ENCODE data around the gene GAP43.

Gene GAP43

GRCh38 chr3:115660646-115661337, 37.5 kb downstream of the GAP43 start:
- no peak for DNase-seq (ENCODE audit: low read depth in 3 of 3, low spot score in 1 of 3)

- DNase-seq (ENCODE audit: low read depth in 3 of 3, low spot score in 1 of 3): no peak
Observed at GRCh38 chr3:115662356-115662755, 39.0 kb downstream of the GAP43 start.

GRCh38 chr3:115663414-115663813, 40.1 kb downstream of the GAP43 start:
- DNase-seq (ENCODE audit: low read depth in 3 of 3, low spot score in 1 of 3): no peak

GRCh38 chr3:115666081-115666480, 42.8 kb downstream of the GAP43 start:
- DNase-seq (ENCODE audit: low read depth in 3 of 3, low spot score in 1 of 3): no peak

GRCh38 chr3:115666920-115667737, 43.8 kb downstream of the GAP43 start:
- DNase-seq (ENCODE audit: low read depth in 3 of 3, low spot score in 1 of 3): no peak

- DNase-seq (ENCODE audit: low read depth in 3 of 3, low spot score in 1 of 3): no peak
Observed at GRCh38 chr3:115667738-115668065, 44.4 kb downstream of the GAP43 start.

GRCh38 chr3:115670911-115671310, 47.6 kb downstream of the GAP43 start:
- DNase-seq (ENCODE audit: low read depth in 3 of 3, low spot score in 1 of 3): no peak

- DNase-seq (ENCODE audit: low read depth in 3 of 3, low spot score in 1 of 3): no peak
Observed at GRCh38 chr3:115671761-115672455, 48.6 kb downstream of the GAP43 start.

GRCh38 chr3:115673881-115674280, 50.6 kb downstream of the GAP43 start:
- DNase-seq (ENCODE audit: low read depth in 3 of 3, low spot score in 1 of 3): no peak

- no peak for DNase-seq (ENCODE audit: low read depth in 3 of 3, low spot score in 1 of 3)
Observed at GRCh38 chr3:115676336-115676735, 53.0 kb downstream of the GAP43 start.

- DNase-seq (ENCODE audit: low read depth in 3 of 3, low spot score in 1 of 3): no peak
Observed at GRCh38 chr3:115680803-115681345, 57.6 kb downstream of the GAP43 start.

- no peak for DNase-seq (ENCODE audit: low read depth in 3 of 3, low spot score in 1 of 3)
Observed at GRCh38 chr3:115681736-115682135, 58.4 kb downstream of the GAP43 start.

- DNase-seq (ENCODE audit: low read depth in 3 of 3, low spot score in 1 of 3): no peak
Observed at GRCh38 chr3:115683305-115683704, 60.0 kb downstream of the GAP43 start.

- DNase-seq (ENCODE audit: low read depth in 3 of 3, low spot score in 1 of 3): no peak
Observed at GRCh38 chr3:115683773-115684172, 60.5 kb downstream of the GAP43 start.

- no peak for DNase-seq (ENCODE audit: low read depth in 3 of 3, low spot score in 1 of 3)
Observed at GRCh38 chr3:115685097-115685496, 61.8 kb downstream of the GAP43 start.

GRCh38 chr3:115687721-115688120, 64.4 kb downstream of the GAP43 start:
- no peak for DNase-seq (ENCODE audit: low read depth in 3 of 3, low spot score in 1 of 3)

- DNase-seq (ENCODE audit: low read depth in 3 of 3, low spot score in 1 of 3): no peak
Observed at GRCh38 chr3:115688418-115688817, 65.1 kb downstream of the GAP43 start.

- no peak for DNase-seq (ENCODE audit: low read depth in 3 of 3, low spot score in 1 of 3)
Observed at GRCh38 chr3:115689928-115690327, 66.6 kb downstream of the GAP43 start.

- DNase-seq (ENCODE audit: low read depth in 3 of 3, low spot score in 1 of 3): no peak
Observed at GRCh38 chr3:115691964-115692363, 68.7 kb downstream of the GAP43 start.

- DNase-seq (ENCODE audit: low read depth in 3 of 3, low spot score in 1 of 3): peak; percentile 7 to 36 (median 33)
Observed at GRCh38 chr3:115692887-115693524, 69.7 kb downstream of the GAP43 start.

GRCh38 chr3:115693868-115694267, 70.6 kb downstream of the GAP43 start:
- no peak for DNase-seq (ENCODE audit: low read depth in 3 of 3, low spot score in 1 of 3)
